GM21619 (cell line): ENCODE data around the gene RNF8.
"Not testable (repeated sequence)": the region's sequence is repeated elsewhere in the genome, so short reads cannot be mapped to it uniquely, and the experiment has no call there.

Experiments used
- ATAC-seq: cut with Tn5 transposase; IDR thresholded peaks from one replicate; pipeline ENCODE4 v1.9.1; 2021; ENCODE audit not compliant: unreplicated experiment

RNF8 gene

GRCh38 chr6:37321101-37321500, 32.7 kb upstream of the RNF8 start:
- no peak for ATAC-seq

GRCh38 chr6:37321516-37322415, 32.0 kb upstream of the RNF8 start:
- ATAC-seq = no peak

- ATAC-seq = no peak
Observed at GRCh38 chr6:37323580-37323979, 30.2 kb upstream of the RNF8 start.

GRCh38 chr6:37324131-37325033, 29.4 kb upstream of the RNF8 start:
- ATAC-seq = no peak

- ATAC-seq = not testable (repeated sequence)
Observed at GRCh38 chr6:37330345-37330744, 23.4 kb upstream of the RNF8 start.

GRCh38 chr6:37331047-37331446, 22.7 kb upstream of the RNF8 start:
- no peak for ATAC-seq

GRCh38 chr6:37332894-37333293, 20.9 kb upstream of the RNF8 start:
- no peak for ATAC-seq

- no peak for ATAC-seq
Observed at GRCh38 chr6:37334047-37334446, 19.7 kb upstream of the RNF8 start.

GRCh38 chr6:37338317-37338716, 15.5 kb upstream of the RNF8 start:
- not testable (repeated sequence) for ATAC-seq

- no peak for ATAC-seq
Observed at GRCh38 chr6:37338745-37339255, 15.0 kb upstream of the RNF8 start.

GRCh38 chr6:37339741-37340638, 13.8 kb upstream of the RNF8 start:
- ATAC-seq = no peak

GRCh38 chr6:37340639-37340943, 13.2 kb upstream of the RNF8 start:
- ATAC-seq = no peak

- no peak for ATAC-seq
Observed at GRCh38 chr6:37343248-37343647, 10.5 kb upstream of the RNF8 start.

GRCh38 chr6:37344308-37344707, 9.5 kb upstream of the RNF8 start:
- no peak for ATAC-seq

- not testable (repeated sequence) for ATAC-seq
Observed at GRCh38 chr6:37345804-37346203, 8.0 kb upstream of the RNF8 start.

GRCh38 chr6:37347177-37347576, 6.6 kb upstream of the RNF8 start:
- ATAC-seq = no peak

GRCh38 chr6:37347670-37348111, 6.1 kb upstream of the RNF8 start:
- ATAC-seq = no peak

GRCh38 chr6:37351027-37351426, 2.8 kb upstream of the RNF8 start:
- no peak for ATAC-seq

GRCh38 chr6:37352384-37352783, 1.4 kb upstream of the RNF8 start:
- no peak for ATAC-seq

GRCh38 chr6:37354526-37355384, 972 bp downstream of the RNF8 start:
- ATAC-seq = no peak
